GM20000 (cell line): ENCODE measurements around the gene PLCH1.

Experiments
- DNase-seq: peaks from one replicate; pipeline ENCODE4 v3.0.0; 2012; ENCODE audit warnings: low spot score
- TF ChIP-seq, protein P1 (sequence below): IDR thresholded peaks from 2 replicates; pipeline ENCODE4 v1.5.1; 2012; ENCODE audit warnings: mild to moderate bottlenecking, control low read depth; ENCODE audit errors: extremely low read depth, missing control alignments

PLCH1 gene

DNA sequence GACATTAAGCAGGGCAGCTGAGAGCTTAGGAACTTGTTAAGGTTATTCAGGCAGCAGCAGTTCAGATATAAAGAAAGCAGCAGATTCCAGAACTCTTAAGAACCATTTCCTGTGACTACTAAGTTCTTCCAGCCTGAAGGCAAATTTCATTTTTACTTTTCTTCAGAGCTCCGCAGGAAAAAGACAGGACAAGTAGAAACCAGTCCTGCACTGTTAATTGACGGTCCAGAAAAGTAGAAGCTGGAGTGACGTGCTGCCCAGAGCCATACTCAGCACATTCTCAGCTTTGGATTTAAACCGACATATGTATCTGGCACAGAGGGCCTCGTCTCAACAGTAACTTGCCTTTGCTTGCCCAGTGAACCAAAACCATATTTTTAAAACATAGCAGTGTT lies 232.0 kb downstream of the PLCH1 start:
- TF ChIP-seq, protein P1, sequence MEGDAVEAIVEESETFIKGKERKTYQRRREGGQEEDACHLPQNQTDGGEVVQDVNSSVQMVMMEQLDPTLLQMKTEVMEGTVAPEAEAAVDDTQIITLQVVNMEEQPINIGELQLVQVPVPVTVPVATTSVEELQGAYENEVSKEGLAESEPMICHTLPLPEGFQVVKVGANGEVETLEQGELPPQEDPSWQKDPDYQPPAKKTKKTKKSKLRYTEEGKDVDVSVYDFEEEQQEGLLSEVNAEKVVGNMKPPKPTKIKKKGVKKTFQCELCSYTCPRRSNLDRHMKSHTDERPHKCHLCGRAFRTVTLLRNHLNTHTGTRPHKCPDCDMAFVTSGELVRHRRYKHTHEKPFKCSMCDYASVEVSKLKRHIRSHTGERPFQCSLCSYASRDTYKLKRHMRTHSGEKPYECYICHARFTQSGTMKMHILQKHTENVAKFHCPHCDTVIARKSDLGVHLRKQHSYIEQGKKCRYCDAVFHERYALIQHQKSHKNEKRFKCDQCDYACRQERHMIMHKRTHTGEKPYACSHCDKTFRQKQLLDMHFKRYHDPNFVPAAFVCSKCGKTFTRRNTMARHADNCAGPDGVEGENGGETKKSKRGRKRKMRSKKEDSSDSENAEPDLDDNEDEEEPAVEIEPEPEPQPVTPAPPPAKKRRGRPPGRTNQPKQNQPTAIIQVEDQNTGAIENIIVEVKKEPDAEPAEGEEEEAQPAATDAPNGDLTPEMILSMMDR: no peak
- DNase-seq: no peak

DNA sequence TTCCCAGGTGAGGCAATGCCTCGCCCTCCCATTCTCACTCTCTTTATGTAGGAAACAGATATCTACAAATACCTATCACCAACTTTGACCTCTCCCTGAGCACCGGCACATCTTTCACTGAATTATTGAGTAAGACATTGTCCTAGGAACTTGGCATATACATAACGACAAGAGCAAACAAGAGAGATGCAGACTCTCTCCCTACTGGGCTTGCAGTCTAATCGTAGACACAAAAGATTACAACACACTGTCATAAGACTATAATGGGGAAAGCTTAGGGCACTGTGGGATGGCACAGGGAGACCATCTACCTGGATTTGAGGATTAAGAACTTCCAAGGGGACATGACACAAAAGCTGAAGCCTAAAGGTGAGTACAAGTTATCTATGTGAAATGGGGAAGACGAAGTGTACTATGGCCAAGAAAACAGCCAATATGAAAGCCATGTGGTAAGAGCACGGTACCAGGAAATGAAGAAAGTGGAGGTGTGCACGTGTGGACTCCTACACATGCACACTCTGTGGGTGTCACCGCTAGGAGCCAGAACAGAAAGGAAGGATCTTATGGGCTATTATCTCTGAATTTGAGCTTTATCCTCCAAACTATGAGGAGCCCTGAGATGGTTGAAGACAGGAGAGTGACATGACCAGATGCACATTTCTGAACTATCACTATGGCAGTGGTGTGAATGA lies 232.6 kb downstream of the PLCH1 start:
- no peak for DNase-seq
- TF ChIP-seq, protein P1: no peak

DNA sequence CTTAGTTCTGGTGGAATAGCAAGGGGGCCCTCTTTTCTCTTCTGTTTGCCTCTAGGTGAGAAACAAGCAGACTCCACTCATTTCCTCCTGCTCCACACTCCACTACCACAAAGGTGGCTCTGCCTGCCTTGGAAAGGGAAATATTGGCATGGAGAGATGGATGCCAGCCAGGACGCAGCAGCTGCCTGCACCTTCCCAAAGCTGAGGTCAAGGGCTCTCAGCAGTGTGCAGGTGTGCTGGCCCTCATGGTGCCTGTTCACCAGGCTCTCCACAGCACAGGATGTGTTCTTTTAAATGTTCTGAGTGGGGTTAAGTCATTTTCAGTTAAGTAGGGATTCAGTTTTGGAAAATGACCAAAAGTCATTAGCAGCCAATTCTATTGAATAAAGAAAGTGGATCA lies 240.2 kb downstream of the PLCH1 start:
- TF ChIP-seq, protein P1: no peak
- no peak for DNase-seq

GRCh38 chr3:155502630-155503029 lies 242.2 kb downstream of the PLCH1 start:
- TF ChIP-seq, protein P1: no peak
- DNase-seq: no peak

DNA sequence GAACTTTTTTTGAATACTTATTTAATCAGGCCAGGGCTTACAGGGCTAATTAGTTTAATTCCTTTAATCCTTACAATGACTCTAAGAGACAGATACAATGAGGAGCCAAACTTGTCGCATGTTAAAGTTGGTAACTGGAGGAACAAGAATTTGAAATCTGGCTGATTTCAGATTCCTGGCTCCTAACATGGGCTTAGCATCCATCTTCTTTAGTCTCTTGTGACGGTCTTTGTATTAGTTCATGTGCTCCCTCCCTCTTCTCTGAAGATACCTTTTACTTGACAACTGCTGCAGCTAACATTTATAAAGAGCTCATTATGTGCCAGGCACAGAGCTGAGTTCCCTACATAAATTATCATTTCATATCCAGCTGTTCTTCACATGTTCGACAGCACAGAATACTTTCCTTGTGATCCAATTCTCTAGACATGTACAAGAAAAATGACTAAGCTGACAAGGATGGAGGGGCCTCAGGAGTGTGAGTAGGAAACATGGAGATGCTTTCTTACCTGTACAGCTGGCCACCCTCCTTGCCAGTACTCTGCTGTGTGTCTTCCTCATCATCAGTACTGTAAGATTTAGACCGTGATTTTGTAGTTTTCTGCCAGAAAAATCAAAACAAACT lies 244.6 kb downstream of the PLCH1 start:
- TF ChIP-seq, protein P1: no peak

DNA sequence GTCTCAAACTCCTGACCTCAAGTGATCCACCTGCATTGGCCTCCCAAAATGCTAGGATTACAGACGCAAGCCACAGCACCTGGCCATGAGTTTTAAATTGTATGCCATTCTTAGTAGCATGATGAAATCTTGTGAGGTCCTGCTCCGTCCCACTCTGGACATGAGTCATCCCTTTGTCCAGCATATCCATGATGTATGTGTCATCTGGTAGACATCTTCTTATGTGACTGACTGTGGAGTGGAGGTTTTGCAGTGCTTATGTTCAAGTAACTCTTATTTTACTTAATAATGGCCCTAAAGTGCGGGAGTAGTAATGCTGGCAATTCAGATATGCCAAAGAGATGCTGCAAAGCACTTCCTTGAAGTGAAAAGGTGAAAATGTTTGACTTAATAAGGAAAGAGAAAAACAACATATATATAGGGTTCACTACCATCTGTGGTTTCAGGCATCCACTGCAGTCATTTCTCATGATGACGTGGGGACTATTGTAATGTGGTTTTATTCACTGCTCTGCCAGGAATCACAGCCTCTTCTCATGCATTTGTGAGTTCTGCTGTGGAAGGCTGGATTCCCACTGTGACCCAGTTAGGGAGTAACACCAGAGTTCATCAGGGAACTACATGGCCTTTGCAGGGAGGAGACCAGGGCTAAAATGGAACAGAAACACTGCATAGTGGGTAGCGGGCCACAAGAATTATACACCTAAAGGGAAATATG lies 246.8 kb downstream of the PLCH1 start:
- TF ChIP-seq, protein P1: no peak

More for the DNA sequence above, 244.6 kb downstream of the PLCH1 start:
- no peak for DNase-seq

DNA sequence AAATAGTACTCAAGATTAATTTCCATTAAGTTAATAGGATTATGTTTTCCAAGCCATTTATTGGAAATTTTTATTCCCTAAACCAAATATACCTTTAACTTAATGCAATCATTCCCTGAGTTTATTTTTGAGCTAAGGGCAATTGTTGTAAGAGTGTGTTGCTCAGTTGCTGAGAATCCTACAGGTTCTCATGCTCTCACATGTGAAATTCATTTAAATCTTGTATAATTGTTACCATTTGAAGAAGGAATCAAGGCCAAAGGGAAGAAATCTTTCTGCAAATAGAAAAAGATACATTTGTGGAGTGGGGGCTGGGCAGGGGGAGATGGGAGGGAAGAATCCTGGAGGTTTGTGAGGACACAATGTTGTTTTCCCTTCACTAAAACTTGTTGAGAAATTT lies 248.7 kb downstream of the PLCH1 start:
- TF ChIP-seq, protein P1: no peak
- DNase-seq: no peak

More for the DNA sequence above, 246.8 kb downstream of the PLCH1 start:
- DNase-seq: no peak
